Neural cell (in vitro differentiated cells): Measurements from ENCODE around the gene PMPCA. TPM values are rescaled to one million over a fixed set of nuclear protein-coding genes. Genes with fewer than 3 reads are reported as not detected.

Source experiments
- H2AFZ ChIP-seq: fragments of 200-600, 300-800 bp; sonication (generic), shearing (Covaris generic); 2 replicates; pipeline ENCODE4 v1.6.0; 2014; ENCODE audit warnings: low read depth, mild to moderate bottlenecking, antibody characterized with exemption, low read length, moderate library complexity
- H3F3A ChIP-seq: fragments of 200-600 bp; shearing (Covaris generic); 2 replicates; pipeline ENCODE4 v1.6.1; 2016; ENCODE audit warnings: mild to moderate bottlenecking, moderate library complexity, mixed read lengths, antibody characterized with exemption, low read length; ENCODE audit not compliant: insufficient read depth, poor library complexity, severe bottlenecking
- H3K27ac ChIP-seq: fragments of 200-600, 300-800 bp; sonication (generic), shearing (Covaris generic); 2 replicates; pipeline ENCODE4 v1.5.1; 2014; ENCODE audit warnings: mild to moderate bottlenecking, low read length, moderate library complexity
- H3K27me3 ChIP-seq: fragments of 300-800, 200-600 bp; sonication (generic), shearing (Covaris generic); 2 replicates; pipeline ENCODE4 v1.6.0; 2014; ENCODE audit warnings: mild to moderate bottlenecking, low read depth, low read length, moderate library complexity; ENCODE audit not compliant: insufficient read depth
- H3K36me3 ChIP-seq: fragments of 300-800, 200-600 bp; sonication (generic), shearing (Covaris generic); 2 replicates; pipeline ENCODE4 v1.5.1; 2014; ENCODE audit warnings: mild to moderate bottlenecking, antibody characterized with exemption, low read length, moderate library complexity; ENCODE audit not compliant: insufficient read depth
- H3K4me2 ChIP-seq: fragments of 300-800, 200-600 bp; sonication (generic), shearing (Covaris generic); 2 replicates; pipeline ENCODE4 v1.6.0; 2014; ENCODE audit warnings: mild to moderate bottlenecking, low read length
- H3K4me3 ChIP-seq: fragments of 300-800, 200-600 bp; sonication (generic), shearing (Covaris generic); 2 replicates; pipeline ENCODE4 v1.5.1; 2014; ENCODE audit warnings: mild to moderate bottlenecking, low read length, moderate library complexity
- H3K79me2 ChIP-seq: fragments of 200-600 bp; shearing (Covaris generic); replicated peaks from 2 replicates; pipeline ENCODE4 v1.6.0; 2014; ENCODE audit warnings: mild to moderate bottlenecking, low read length, moderate library complexity; ENCODE audit not compliant: insufficient read depth
- H3K9ac ChIP-seq: fragments of 300-800, 200-600 bp; sonication (generic), shearing (Covaris generic); 2 replicates; pipeline ENCODE4 v1.6.1; 2016; ENCODE audit warnings: mild to moderate bottlenecking, low read length, mixed read lengths
- H3K9me2 ChIP-seq: fragments of 200-600 bp; shearing (Covaris generic); 2 replicates; pipeline ENCODE4 v1.6.1; 2016; ENCODE audit warnings: mild to moderate bottlenecking, low read length, mixed read lengths; ENCODE audit not compliant: insufficient read depth
- H3K9me3 ChIP-seq: fragments of 200-600, 300-800 bp; sonication (generic), shearing (Covaris generic); 2 replicates; pipeline ENCODE4 v1.6.1; 2016; ENCODE audit warnings: mild to moderate bottlenecking, mixed run types, low read length, moderate library complexity, mixed read lengths
- H4K20me1 ChIP-seq: fragments of 200-600 bp; shearing (Covaris generic); 2 replicates; pipeline ENCODE4 v1.6.1; 2016; ENCODE audit warnings: mild to moderate bottlenecking, mixed run types; ENCODE audit not compliant: insufficient read depth
- CTCF ChIP-seq: fragments of 450-650 bp; IDR thresholded peaks from 2 replicates; pipeline ENCODE4 v1.5.1; 2014; ENCODE audit warnings: antibody characterized with exemption, mild to moderate bottlenecking, moderate library complexity; ENCODE audit not compliant: poor library complexity, severe bottlenecking
- EP300 ChIP-seq: fragments of 450-650 bp; conservative IDR thresholded peaks from 2 replicates; pipeline ENCODE4 v1.6.1; 2014; ENCODE audit warnings: antibody characterized with exemption, mild to moderate bottlenecking, moderate library complexity; ENCODE audit not compliant: poor library complexity, severe bottlenecking
- EZH2 ChIP-seq: fragments of 200-600, 300-800 bp; shearing (Covaris generic), sonication (generic); IDR thresholded peaks from 2 replicates; pipeline ENCODE4 v1.6.1; 2014; ENCODE audit warnings: antibody characterized with exemption, low read length, borderline replicate concordance, mild to moderate bottlenecking; ENCODE audit not compliant: insufficient read depth, poor library complexity, severe bottlenecking
- MXI1 ChIP-seq: fragments of 450-650 bp; conservative IDR thresholded peaks from 2 replicates; pipeline ENCODE4 v1.6.1; 2014; ENCODE audit warnings: antibody characterized with exemption, mild to moderate bottlenecking; ENCODE audit not compliant: poor library complexity, severe bottlenecking
- POLR2AphosphoS5 ChIP-seq: IDR thresholded peaks from 2 replicates; pipeline ENCODE4 v1.6.1; 2012
- RAD21 ChIP-seq: fragments of 450-650 bp; conservative IDR thresholded peaks from 2 replicates; pipeline ENCODE4 v1.6.1; 2014; ENCODE audit warnings: antibody characterized with exemption, mild to moderate bottlenecking, moderate library complexity
- REST ChIP-seq: IDR thresholded peaks from 2 replicates; pipeline ENCODE4 v1.6.1; 2012; ENCODE audit warnings: borderline replicate concordance
- SMC3 ChIP-seq: fragments of 450-650 bp; conservative IDR thresholded peaks from 2 replicates; pipeline ENCODE4 v1.6.1; 2014; ENCODE audit warnings: antibody characterized with exemption, mild to moderate bottlenecking, moderate library complexity; ENCODE audit not compliant: poor library complexity
- TAF1 ChIP-seq: IDR thresholded peaks from 2 replicates; pipeline ENCODE4 v1.6.1; 2012; ENCODE audit warnings: low read depth
- polyA plus RNA-seq: library from polyadenylated mRNA; depleted of rRNA; stranded (reverse); fragments of >200 nt; gene quantifications from 2 replicates; pipeline ENCODE4 v1.2.3, GENCODE V29; 2014

The PMPCA gene
- polyA plus RNA-seq, 1 donor from 2014 or later, result 61.3 TPM

GRCh38 chr9:136411378-136411777 is 920 bp downstream of the PMPCA start:
- no peaks in the 10 kb centered on the region for H3K9me3 ChIP-seq
- peak overlapping the region; percentile 83 for H3K9ac ChIP-seq
- H2AFZ ChIP-seq, result no peak overlapping the region
- H3K27me3 ChIP-seq, result no peaks in the 10 kb centered on the region
- H3K36me3 ChIP-seq, result no peaks in the 10 kb centered on the region
- H3K79me2 ChIP-seq, result peaks cover 34% of the 10 kb centered on the region
- peak overlapping the region; percentile 77 for H3K4me2 ChIP-seq
- no peaks in the 10 kb centered on the region for H3K9me2 ChIP-seq
- peak overlapping the region; percentile 97 for H3K4me3 ChIP-seq
- H3K27ac ChIP-seq, result no peak overlapping the region
- TF ChIP-seq POLR2AphosphoS5 (no peak), EZH2 (no peak), REST (no peak), EP300 (no peak), MXI1 (no peak), SMC3 (no peak), RAD21 (no peak), CTCF (no peak), TAF1 (no peak)
- H3F3A ChIP-seq, result no peaks in the 10 kb centered on the region
- H4K20me1 ChIP-seq, result no peaks in the 10 kb centered on the region

GRCh38 chr9:136412962-136413361 is 2.5 kb downstream of the PMPCA start:
- no peak for TF ChIP-seq EZH2
- no peak for TF ChIP-seq POLR2AphosphoS5
- no peak for TF ChIP-seq EP300
- TF ChIP-seq REST, result no peak
- TF ChIP-seq TAF1, result no peak
- no peak for TF ChIP-seq RAD21
- no peak for TF ChIP-seq CTCF
- TF ChIP-seq MXI1, result no peak
- no peak for TF ChIP-seq SMC3
- Histone ChIP-seq H3K9me2 (no peaks in the 10 kb centered on the region), H3K4me2 (no peak overlapping the region), H3K79me2 (peaks cover 34% of the 10 kb centered on the region), H3F3A (no peaks in the 10 kb centered on the region), H3K9ac (no peak overlapping the region), H3K27ac (no peak overlapping the region), H3K27me3 (no peaks in the 10 kb centered on the region), H3K4me3 (no peak overlapping the region), H2AFZ (no peak overlapping the region), H4K20me1 (no peaks in the 10 kb centered on the region), H3K9me3 (no peaks in the 10 kb centered on the region), H3K36me3 (no peaks in the 10 kb centered on the region)
